Measurements from ENCODE around the gene L2HGDH.
"Not testable (repeated sequence)": the region's sequence is repeated elsewhere in the genome, so short reads cannot be mapped to it uniquely, and the experiment has no call there.

Gene L2HGDH

DNA sequence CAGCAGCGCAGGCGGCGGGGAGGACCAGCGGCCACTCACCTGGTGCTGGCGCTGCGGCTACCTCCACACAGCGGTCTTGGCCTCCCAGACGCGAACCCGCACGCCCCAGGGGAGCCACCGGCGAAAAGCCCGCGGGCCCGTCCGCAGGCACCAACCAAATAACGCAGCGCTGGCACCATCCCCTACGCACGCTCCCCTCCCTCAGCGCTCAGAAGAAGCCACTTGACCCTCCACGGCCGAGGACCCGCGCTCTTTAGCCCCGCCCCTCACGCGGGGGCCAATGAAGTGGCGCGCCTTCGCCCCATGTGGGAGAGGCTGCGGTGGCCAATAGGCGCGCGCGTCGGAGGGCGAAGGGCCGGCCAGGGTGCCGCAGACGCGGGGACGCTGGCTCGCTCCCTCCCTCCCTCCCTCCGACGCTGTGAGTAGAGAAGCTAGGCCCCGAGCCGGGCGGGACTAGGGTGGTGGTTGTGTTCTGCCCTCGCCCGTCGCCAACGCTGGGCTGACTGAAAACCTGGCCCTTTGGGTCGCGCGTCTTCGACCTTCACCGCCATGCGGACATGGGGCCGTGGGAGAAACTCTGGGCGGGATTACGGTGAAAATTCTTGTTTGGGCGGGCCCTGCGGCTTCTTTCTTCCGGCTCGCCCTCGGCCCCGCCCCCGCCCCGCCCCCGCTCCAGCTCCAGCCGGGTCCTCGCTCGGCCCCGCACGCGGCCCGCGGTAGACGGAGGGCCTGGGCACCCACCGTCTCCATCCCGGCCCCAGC lies at the start of gene L2HGDH, which contains the start of gene DMAC2L:
Gene L2HGDH (minus strand): TSS at position 258 of the 762 bp plus-strand sequence. CDS start 79 bp downstream, at position 179.
Gene DMAC2L (plus strand): TSS at position 353 of the 762 bp plus-strand sequence. CDS start 9,164 bp downstream, outside the sequence.
- peak; percentile 95 for DNase-seq

GRCh38 chr14:50360851-50361250 lies 48.8 kb upstream of the L2HGDH start:
- DNase-seq = no peak

GRCh38 chr14:50360093-50360492 lies 48.1 kb upstream of the L2HGDH start:
- DNase-seq = no peak

GRCh38 chr14:50359631-50360030 lies 47.6 kb upstream of the L2HGDH start:
- DNase-seq = no peak

GRCh38 chr14:50357753-50358395 lies 45.8 kb upstream of the L2HGDH start:
- no peak for DNase-seq

DNA sequence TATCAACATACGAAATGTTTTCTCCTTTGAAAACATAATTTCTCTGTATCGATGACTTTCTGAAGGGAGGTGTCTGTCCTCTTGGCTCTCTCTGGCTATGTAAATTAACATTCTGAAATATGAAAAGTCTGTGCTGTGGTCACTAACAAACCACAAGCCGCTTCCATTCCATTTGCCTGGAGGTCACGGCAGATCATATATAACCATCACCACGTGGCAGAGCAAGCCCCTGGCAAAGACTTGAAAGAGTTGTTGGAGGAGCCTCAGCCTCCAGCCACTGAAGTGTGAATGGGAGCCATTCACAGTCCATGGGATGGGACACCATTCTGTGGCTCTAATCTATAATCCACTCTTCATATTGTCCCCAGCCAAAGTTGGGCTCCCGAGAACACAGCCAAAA lies 45.1 kb upstream of the L2HGDH start:
- DNase-seq = no peak

- DNase-seq = not testable (repeated sequence)
Measured at GRCh38 chr14:50356283-50356682, 44.3 kb upstream of the L2HGDH start.

GRCh38 chr14:50355692-50356091 lies 43.7 kb upstream of the L2HGDH start:
- DNase-seq = no peak

DNA sequence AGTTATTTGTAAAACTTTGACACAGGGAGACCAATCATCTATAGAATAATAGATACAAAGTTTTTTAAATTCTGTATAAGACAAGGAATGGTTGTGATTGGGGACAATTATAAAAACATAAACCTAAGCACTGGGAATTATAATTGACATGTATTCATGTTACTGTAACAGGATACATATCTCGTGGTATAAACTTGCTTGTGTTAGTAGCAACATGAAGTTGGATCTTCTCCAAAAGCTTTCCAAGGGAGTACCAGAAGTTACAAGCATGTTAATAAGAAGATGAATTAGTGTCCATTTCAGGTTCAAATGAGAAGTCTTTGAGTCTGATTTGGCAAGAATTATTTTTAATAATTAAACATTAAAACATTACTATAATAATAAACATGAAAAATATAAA lies 42.5 kb upstream of the L2HGDH start:
- DNase-seq = no peak

- DNase-seq = peak; percentile 54
Measured at GRCh38 chr14:50353126-50353525, 41.1 kb upstream of the L2HGDH start.

DNA sequence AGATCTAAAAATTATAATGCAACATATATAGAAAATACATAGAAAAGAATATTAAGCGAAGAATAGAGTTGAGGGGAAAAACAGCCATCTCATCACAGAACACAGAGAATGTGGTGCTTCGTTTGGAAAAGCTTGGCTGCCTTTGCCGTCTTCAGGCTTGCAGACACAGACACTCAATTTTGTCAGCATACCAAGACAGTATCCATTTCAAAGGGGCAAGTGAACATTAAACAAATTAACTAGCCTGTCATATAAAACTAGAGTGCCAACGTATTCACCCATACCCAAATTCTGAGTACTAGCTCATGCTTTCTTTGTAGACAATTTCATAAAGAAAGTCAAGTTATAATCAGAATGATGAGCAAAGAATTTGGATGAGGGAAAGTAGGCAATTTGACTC lies 40.6 kb upstream of the L2HGDH start:
- DNase-seq = no peak

GRCh38 chr14:50350975-50351374 lies 38.9 kb upstream of the L2HGDH start:
- peak; percentile 89 for DNase-seq

DNA sequence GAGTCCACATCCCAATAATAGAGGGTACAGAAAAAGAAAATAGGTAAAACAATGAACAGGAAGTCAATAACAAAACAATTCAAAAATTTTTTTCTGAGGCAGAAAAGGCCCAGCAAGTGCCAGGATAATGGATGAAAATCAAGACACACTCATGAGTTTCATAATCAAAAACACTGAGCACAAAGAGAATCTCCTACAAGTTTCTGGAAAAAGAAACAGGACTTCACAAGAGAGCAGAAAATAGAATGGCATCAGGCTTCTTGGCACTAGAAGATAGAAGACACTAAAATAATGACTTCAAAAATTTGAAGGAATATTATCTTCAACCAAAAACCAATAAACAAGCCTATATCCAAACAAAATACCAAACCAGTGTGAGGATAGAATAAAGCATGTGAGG lies 36.9 kb upstream of the L2HGDH start:
- no peak for DNase-seq

- DNase-seq = peak; percentile 71
Measured at GRCh38 chr14:50347521-50347920, 35.5 kb upstream of the L2HGDH start.

DNA sequence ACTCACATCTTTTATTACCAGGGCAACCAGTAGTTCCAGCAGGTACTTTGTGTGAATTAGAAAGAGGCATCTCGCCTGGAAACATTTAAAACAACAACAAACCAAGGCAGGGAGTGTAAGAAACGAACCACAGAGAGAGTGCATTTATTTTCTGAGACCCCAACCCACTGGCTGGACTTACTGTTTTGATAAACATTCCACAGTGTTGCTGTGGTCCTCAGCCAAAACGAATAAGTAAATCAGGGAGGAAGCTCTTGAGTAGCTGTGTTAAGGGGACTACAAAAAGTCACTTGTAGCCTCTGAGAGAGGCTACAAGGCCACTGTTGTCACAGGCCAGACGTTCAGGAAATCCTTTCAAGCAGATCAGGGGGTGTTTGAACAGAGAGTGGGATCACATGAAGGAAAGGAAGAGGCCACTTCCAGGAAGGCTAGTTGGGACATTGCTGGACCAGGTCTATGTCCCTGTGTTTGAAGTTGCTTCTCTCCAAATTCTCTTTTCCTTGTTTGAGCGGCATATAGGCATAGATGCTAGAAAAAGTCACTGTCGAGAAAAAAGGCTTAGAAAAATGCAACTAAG lies 33.9 kb upstream of the L2HGDH start:
- DNase-seq = no peak

DNA sequence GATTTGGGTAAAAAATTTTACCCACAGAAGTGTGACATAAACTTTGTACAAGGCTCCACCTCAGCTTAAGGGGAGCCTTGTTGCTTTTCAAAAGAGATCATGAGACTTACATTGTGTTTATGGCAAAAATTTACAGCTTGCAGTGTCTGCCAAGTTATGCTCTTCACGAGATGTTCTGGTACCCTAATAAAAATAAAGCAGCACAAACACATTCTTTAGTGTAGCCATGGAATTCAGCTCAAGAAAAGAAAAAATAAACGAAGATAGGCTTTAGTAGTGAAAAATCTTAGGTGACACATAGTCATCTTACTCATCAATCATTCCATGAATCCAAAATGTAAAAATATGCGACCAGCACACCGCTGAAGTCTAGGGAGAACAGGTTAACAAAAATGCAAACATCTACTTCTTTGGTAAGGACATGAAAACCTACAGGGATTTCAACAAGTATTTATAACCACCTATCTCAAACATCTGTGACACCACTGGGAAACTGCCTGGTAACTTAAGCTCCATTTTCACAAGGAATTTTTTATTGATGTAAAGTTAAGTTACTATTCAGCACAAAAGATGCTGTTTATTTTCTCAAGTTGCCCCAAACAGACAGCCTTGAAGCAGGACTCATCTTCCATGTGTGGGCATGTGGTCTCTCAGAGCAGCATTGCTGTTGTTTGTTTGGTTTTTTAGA lies 33.0 kb upstream of the L2HGDH start:
- DNase-seq = peak; percentile 56

- peak; percentile 55 for DNase-seq
Measured at GRCh38 chr14:50344116-50344775, 32.2 kb upstream of the L2HGDH start.

DNA sequence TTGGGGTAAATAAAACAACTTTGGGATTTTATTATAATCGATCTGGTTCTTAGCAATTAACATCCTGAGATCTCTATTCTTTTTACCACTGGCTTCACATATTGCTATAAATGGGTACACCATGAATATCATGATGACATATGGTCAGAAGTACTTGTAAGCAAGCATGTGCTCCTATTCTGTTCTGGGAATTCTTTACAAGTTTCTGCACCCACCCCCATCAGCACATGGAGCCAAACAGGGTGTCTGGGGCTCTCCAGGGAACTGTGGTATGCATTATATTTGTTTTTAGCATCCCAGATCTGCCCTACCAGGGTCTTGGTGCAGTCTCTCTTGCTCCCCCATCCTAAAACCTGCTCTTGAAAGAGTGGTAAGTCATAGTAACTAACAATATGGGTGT lies 31.4 kb upstream of the L2HGDH start:
- no peak for DNase-seq

DNA sequence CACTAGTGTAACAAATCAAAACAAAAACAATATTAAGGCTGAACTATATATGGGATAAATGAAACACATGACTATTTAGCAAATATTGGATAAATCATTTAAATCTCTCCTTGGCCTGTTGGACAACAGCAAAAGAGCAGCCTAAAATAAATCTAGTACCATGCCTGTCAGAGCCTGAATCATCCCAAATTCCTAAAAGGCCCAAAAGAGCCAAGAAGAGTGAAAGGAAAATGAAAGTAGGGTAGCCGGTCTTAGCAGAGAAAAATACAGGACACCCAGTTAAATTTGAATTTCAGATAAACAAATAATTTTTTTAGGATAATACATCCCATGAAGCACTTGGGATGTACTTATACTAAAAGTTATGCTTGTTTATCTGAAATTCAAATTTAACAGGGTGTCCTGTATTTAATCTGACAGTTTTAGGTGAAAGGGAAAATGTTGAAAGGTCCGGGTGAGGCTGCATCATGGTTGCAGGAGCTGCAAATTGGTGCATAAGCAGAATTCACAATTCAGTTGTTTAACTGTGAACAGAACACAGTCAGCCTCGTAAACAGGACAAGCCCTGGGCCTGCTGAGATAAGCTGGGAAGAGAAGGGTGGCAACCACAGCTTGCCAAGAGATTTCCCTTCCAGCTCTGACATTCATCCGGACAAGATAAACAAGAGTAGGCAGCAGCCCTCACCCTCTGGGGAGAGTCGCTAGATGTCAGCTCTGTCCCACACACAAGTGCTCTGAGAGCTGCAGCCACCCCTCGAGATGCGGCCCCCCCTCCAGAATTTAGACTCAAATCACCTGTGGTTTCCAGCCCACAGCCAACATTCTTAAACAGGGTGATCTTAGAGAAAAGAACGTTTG lies 30.4 kb upstream of the L2HGDH start:
- peak; percentile 83 for DNase-seq

- DNase-seq = no peak
Measured at GRCh38 chr14:50340963-50341362, 28.9 kb upstream of the L2HGDH start.

DNA sequence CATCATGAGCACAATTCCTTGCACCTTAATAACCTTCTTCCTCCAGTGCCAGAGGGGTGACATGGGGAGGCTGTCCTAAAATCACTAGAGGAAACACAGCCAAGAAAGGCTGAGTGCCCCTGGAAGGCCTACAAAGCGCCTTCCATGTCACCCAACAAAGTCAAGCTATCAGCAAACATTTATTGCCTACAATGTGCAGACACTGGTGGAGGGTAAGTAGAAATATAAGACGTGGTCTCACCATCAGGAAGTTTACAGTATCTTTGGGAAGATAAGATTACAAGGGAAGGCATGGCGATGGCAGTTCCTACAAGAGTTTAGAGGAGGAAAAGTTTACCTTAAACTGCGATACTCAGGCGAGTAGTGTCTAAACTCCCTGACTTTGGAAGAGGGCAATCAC lies 28.0 kb upstream of the L2HGDH start:
- no peak for DNase-seq

All from EL (cell line).